PC-3 (cell line): ENCODE results near the gene MEG3. TPM values are rescaled to one million over a fixed set of nuclear protein-coding genes. Genes with fewer than 3 reads are reported as not detected.

Source experiments
- ATAC-seq: fragments of 200-7000 bp; cut with Tn5 transposase; 2 replicates; pipeline ENCODE4 v1.9.1; 2020; ENCODE audit warnings: mild to moderate bottlenecking, moderate library complexity
- BruUV-seq: library from RNA; stranded (reverse); fragments of 400-500 nt; replicated peaks from 2 replicates; lab custom pipeline; 2021; lab: Mats Ljungman, UMichigan
- CTCF ChIA-PET: fragments of 300-600 bp; sonication (Branson Sonifier 250); formaldehyde crosslinking; loops from one replicate; lab custom pipeline; 2022; ENCODE audit warnings: antibody characterized with exemption; lab: Charles Lee
- POLR2A ChIA-PET: fragments of 300-600 bp; sonication (Branson Sonifier 250); formaldehyde crosslinking; loops from one replicate; lab custom pipeline; 2022; ENCODE audit warnings: antibody characterized with exemption; ENCODE audit not compliant: unreplicated experiment; lab: Charles Lee
- DNase-seq: peaks from one replicate; pipeline ENCODE4 v3.0.0-alpha.2; 2015
- H2AFZ ChIP-seq: fragments of 300-600 bp; sonication (generic); 2 replicates; pipeline ENCODE4 v1.6.0; 2016; ENCODE audit warnings: antibody characterized with exemption, low read length
- H3F3A ChIP-seq: fragments of 300-600 bp; sonication (generic); one replicate; pipeline ENCODE4 v1.6.0; 2017; ENCODE audit warnings: antibody characterized with exemption, low read length, control low read depth, mild to moderate bottlenecking; ENCODE audit not compliant: unreplicated experiment
- H3K27ac ChIP-seq: fragments of 300-600 bp; sonication (generic); 2 replicates; pipeline ENCODE4 v1.5.1; 2016; ENCODE audit warnings: mild to moderate bottlenecking, low read length
- H3K27me3 ChIP-seq: fragments of 300-600 bp; sonication (generic); 2 replicates; pipeline ENCODE4 v1.6.1; 2016; ENCODE audit warnings: low read length, mixed read lengths
- H3K36me3 ChIP-seq: fragments of 300-600 bp; sonication (generic); 2 replicates; pipeline ENCODE4 v1.6.1; 2016; ENCODE audit warnings: low read depth, mixed run types, low read length, mixed read lengths
- H3K4me1 ChIP-seq: fragments of 300-600 bp; sonication (generic); 2 replicates; pipeline ENCODE4 v1.5.1; 2016; ENCODE audit warnings: low read length; ENCODE audit not compliant: insufficient read depth
- H3K4me2 ChIP-seq: fragments of 300-600 bp; sonication (generic); 2 replicates; pipeline ENCODE4 v1.6.0; 2016; ENCODE audit warnings: low read length
- H3K4me3 ChIP-seq: fragments of 300-600 bp; sonication (generic); 2 replicates; pipeline ENCODE4 v1.5.1; 2016; ENCODE audit warnings: mild to moderate bottlenecking, low read length, mixed read lengths
- H3K79me2 ChIP-seq: fragments of 300-600 bp; sonication (generic); 2 replicates; pipeline ENCODE4 v1.6.1; 2017; ENCODE audit warnings: low read length, mixed read lengths
- H3K9ac ChIP-seq: fragments of 300-600 bp; sonication (generic); 2 replicates; pipeline ENCODE4 v1.6.0; 2016; ENCODE audit warnings: mild to moderate bottlenecking, low read length
- H3K9me2 ChIP-seq: fragments of 300-600 bp; sonication (generic); replicated peaks from 2 replicates; pipeline ENCODE4 v1.6.1; 2016; ENCODE audit warnings: mixed run types, low read length, mixed read lengths
- H3K9me3 ChIP-seq: fragments of 300-600 bp; sonication (generic); 2 replicates; pipeline ENCODE4 v1.6.1; 2016; ENCODE audit warnings: low read length, mixed read lengths
- H4K20me1 ChIP-seq: fragments of 300-600 bp; sonication (generic); 2 replicates; pipeline ENCODE4 v1.6.1; 2016; ENCODE audit warnings: low read length, mixed read lengths
- CTCF ChIP-seq: fragments of 300-600 bp; sonication (generic); conservative IDR thresholded peaks from 2 replicates; pipeline ENCODE4 v1.5.1; 2017; ENCODE audit warnings: antibody characterized with exemption, low read depth, mild to moderate bottlenecking, low read length
- EZH2 ChIP-seq: fragments of 300-600 bp; sonication (generic); IDR thresholded peaks from one replicate; pipeline ENCODE4 v1.6.1; 2017; ENCODE audit warnings: antibody characterized with exemption, mild to moderate bottlenecking, low read length; ENCODE audit not compliant: unreplicated experiment
- EZH2phosphoT487 ChIP-seq: fragments of 300-600 bp; sonication (generic); IDR thresholded peaks from 2 replicates; pipeline ENCODE4 v1.6.1; 2018; ENCODE audit warnings: mild to moderate bottlenecking, antibody characterized with exemption, low read length, borderline replicate concordance
- intact Hi-C: fragments of 100-400 bp; cut with micrococcal nuclease; formaldehyde crosslinking; loops from 2 replicates; pipeline ENCODE4 v1.9.0; 2023
- total RNA-seq: library from RNA; depleted of rRNA; stranded (reverse); fragments of >200 nt; gene quantifications from 2 replicates; pipeline ENCODE4 v1.2.3, GENCODE V29; 2014

Gene MEG3
- total RNA-seq, 1 experiment from 2014 or later: not detected

DNA sequence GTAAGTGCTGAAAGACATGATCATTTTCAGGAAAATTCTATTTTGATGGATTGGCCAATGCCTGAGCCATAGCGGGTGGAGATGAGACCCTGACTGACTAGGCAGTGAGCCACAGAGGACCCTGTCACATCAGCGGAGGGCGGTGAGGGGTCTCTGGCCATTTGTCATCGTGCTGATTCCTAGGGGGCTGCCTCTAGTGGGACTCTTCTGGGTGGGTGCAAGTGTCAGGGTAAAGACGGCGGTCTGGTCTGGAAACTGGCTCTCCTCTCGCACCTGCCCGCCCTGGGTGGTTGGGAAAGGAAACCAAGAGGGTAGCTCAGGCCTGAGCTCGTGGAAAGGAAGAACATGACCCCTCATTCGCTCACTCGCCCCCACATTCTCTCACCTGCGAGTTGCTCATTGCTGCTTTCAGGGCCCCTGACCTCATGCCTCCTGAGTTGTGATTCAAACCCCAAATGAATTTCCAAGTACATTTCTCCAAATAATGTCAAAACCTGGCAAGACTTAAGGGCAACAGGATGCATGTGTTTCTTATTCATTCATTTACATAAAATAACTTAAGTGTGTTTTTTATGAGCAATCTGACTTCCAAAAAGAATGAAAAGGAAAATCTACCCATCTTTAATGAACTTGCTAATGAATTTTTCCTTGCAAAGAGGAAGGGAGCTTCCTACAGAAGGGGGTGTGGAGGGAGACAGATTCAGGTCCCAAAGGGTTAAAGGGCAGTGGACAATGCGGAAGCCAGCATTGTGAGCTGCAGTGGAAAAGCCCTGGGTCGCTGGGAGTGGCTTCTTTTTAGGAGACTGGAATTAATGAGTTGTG lies 12.8 kb downstream of the MEG3 start:
- Histone ChIP-seq H3K4me2 (no peak overlapping the region), H3K9me3 (no peaks in the 10 kb centered on the region), H3K4me3 (no peak overlapping the region), H3F3A (no peaks in the 10 kb centered on the region), H4K20me1 (no peaks in the 10 kb centered on the region), H3K79me2 (no peaks in the 10 kb centered on the region), H3K9me2 (no peaks in the 10 kb centered on the region), H2AFZ (no peak overlapping the region), H3K9ac (no peak overlapping the region), H3K27me3 (peaks cover 16% of the 10 kb centered on the region; the same call in 1 of the 2 replicates), H3K4me1 (no peaks in the 10 kb centered on the region), H3K36me3 (no peaks in the 10 kb centered on the region), H3K27ac (no peak overlapping the region)
- no TSS peak for BruUV-seq
- DNase-seq: no peak
- ATAC-seq: no peak
- ChIA-PET CTCF (no interaction called here), POLR2A (no interaction called here)
- TF ChIP-seq CTCF (no peak), EZH2 (no peak), EZH2phosphoT487 (no peak)
- intact Hi-C loops: no loop called here

GRCh38 chr14:100839315-100839585 lies 13.3 kb downstream of the MEG3 start:
- intact Hi-C loops: no loop called here
- no peaks in the 10 kb centered on the region for H3K4me1 ChIP-seq
- H3K9me2 ChIP-seq: no peaks in the 10 kb centered on the region
- H3K9me3 ChIP-seq: no peaks in the 10 kb centered on the region
- CTCF ChIA-PET: no interaction called here
- H4K20me1 ChIP-seq: no peaks in the 10 kb centered on the region
- no peak for DNase-seq
- ATAC-seq: no peak
- no peak overlapping the region for H3K9ac ChIP-seq
- no peak for TF ChIP-seq EZH2phosphoT487
- no peak for TF ChIP-seq CTCF
- no peak for TF ChIP-seq EZH2
- H3K79me2 ChIP-seq: no peaks in the 10 kb centered on the region
- no peak overlapping the region for H3K4me3 ChIP-seq
- no peak overlapping the region for H3K27ac ChIP-seq
- no peaks in the 10 kb centered on the region for H3K36me3 ChIP-seq
- POLR2A ChIA-PET: no interaction called here
- H3F3A ChIP-seq: no peaks in the 10 kb centered on the region
- BruUV-seq: no TSS peak
- peaks cover 12% of the 10 kb centered on the region; the same call in 1 of the 2 replicates for H3K27me3 ChIP-seq
- H2AFZ ChIP-seq: no peak overlapping the region
- H3K4me2 ChIP-seq: no peak overlapping the region

DNA sequence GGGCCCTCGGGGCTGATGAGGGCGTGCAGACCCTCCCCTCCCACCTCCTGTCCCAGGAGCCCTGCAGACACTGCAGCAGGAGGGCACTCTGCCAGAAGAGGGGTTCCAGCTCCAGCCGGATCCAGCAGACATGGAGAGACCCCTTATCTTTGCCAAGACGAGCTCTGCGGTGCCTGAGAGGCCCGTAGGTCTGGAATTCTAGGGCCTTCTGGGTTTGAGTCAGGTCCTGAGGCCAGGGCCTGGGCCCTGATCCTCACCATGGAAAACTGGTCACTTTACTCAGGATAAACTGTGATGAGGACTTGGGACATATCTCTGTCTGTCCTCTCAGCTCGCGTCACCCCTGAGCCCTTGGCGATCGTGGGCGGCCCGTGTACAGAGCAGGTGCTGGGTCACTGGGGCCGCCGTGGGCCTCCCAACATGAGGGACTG lies 13.8 kb downstream of the MEG3 start:
- TF ChIP-seq CTCF (no peak), EZH2 (no peak), EZH2phosphoT487 (no peak)
- DNase-seq (no peak), ATAC-seq (no peak)
- no peaks in the 10 kb centered on the region for H3K9me2 ChIP-seq
- H3K4me2 ChIP-seq: no peak overlapping the region
- POLR2A ChIA-PET: no interaction called here
- no peak overlapping the region for H3K9ac ChIP-seq
- H3K4me1 ChIP-seq: no peaks in the 10 kb centered on the region
- H3K36me3 ChIP-seq: no peaks in the 10 kb centered on the region
- no peaks in the 10 kb centered on the region for H3F3A ChIP-seq
- H3K27ac ChIP-seq: no peak overlapping the region
- no peaks in the 10 kb centered on the region for H3K79me2 ChIP-seq
- no peak overlapping the region for H3K4me3 ChIP-seq
- no peak overlapping the region for H2AFZ ChIP-seq
- no TSS peak for BruUV-seq
- peaks cover 9% of the 10 kb centered on the region; the same call in 1 of the 2 replicates for H3K27me3 ChIP-seq
- intact Hi-C loops: no loop called here
- no peaks in the 10 kb centered on the region for H3K9me3 ChIP-seq
- no peaks in the 10 kb centered on the region for H4K20me1 ChIP-seq
- CTCF ChIA-PET: no interaction called here
